ENCODE measurements around the gene KRTAP1-3. TPM values are rescaled to one million over a fixed set of nuclear protein-coding genes. Genes with fewer than 3 reads are reported as not detected.

KRTAP1-3 gene
- polyA plus RNA-seq, 1 donor (not counting 4 experiments of a cell fraction or from before 2014, with no cell fraction given) = not detected

DNA sequence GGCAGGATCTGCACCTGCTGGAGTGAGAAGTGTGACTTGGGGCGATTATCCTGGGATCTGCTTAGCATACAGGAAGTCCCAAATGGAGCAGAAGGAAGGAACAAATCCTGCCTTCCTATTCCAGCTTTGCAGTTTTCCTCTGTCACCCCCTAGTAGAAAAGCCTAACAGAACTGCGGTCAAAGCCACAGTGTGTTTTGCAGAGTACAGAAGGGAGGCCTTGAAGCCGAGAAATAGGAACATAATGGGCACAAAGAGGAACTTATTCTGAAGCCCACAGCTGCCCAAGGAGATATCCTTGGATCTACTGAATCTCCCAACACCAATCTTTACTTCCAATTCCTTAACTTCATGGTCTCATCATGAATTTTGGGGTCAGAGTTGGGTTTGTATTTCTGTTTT lies 16.1 kb downstream of the KRTAP1-3 start:
- no peak overlapping the region for H3K9ac ChIP-seq (ENCODE audit: control insufficient read depth, extremely low read depth, insufficient read depth, low read length)
- H3K4me1 ChIP-seq (ENCODE audit: control insufficient read depth, extremely low read depth, insufficient read depth, low read length) = no peaks in the 10 kb centered on the region
- H3K27ac ChIP-seq (ENCODE audit: control insufficient read depth, insufficient read depth, low read length) = no peak overlapping the region
- no peak overlapping the region for H3K4me3 ChIP-seq (ENCODE audit: control insufficient read depth in 2 of 3, extremely low read depth in 1 of 3, insufficient read depth in 2 of 3, low read depth in 1 of 3, low read length in 3 of 3)
- H3K27me3 ChIP-seq (ENCODE audit: control insufficient read depth, extremely low read depth, insufficient read depth, low read length) = no peaks in the 10 kb centered on the region
- no peak overlapping the region for H3K4me2 ChIP-seq (ENCODE audit: control insufficient read depth, extremely low read depth, insufficient read depth, low read depth, low read length)
- TF ChIP-seq, protein P1, sequence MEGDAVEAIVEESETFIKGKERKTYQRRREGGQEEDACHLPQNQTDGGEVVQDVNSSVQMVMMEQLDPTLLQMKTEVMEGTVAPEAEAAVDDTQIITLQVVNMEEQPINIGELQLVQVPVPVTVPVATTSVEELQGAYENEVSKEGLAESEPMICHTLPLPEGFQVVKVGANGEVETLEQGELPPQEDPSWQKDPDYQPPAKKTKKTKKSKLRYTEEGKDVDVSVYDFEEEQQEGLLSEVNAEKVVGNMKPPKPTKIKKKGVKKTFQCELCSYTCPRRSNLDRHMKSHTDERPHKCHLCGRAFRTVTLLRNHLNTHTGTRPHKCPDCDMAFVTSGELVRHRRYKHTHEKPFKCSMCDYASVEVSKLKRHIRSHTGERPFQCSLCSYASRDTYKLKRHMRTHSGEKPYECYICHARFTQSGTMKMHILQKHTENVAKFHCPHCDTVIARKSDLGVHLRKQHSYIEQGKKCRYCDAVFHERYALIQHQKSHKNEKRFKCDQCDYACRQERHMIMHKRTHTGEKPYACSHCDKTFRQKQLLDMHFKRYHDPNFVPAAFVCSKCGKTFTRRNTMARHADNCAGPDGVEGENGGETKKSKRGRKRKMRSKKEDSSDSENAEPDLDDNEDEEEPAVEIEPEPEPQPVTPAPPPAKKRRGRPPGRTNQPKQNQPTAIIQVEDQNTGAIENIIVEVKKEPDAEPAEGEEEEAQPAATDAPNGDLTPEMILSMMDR (optimal IDR thresholded peaks at IDR 0.05 in 1 of 3, IDR thresholded peaks at IDR 0.05 in 1 of 3, conservative IDR thresholded peaks at IDR 0.05 in 1 of 3; ENCODE audit: extremely low read depth in 1 of 3, insufficient read depth in 2 of 3, low read length in 3 of 3) = no peak
- no peak for TF ChIP-seq EZH2 (IDR thresholded peaks at IDR 0.05; ENCODE audit: low read length)
- no peaks in the 10 kb centered on the region for H3K9me1 ChIP-seq (ENCODE audit: control insufficient read depth, extremely low read depth, insufficient read depth, low read length)
- H3K9me3 ChIP-seq (ENCODE audit: control insufficient read depth, low read depth, low read length) = no peaks in the 10 kb centered on the region
- dilution Hi-C loops (cut with MboI; ENCODE audit: extremely low pct_ligation_motif_present, low sequenced_read_pairs) = no loop called here
- no peak for FAIRE-seq
- H4K20me1 ChIP-seq (ENCODE audit: control insufficient read depth, extremely low read depth, insufficient read depth, low read length) = no peaks in the 10 kb centered on the region
- no peak for DNase-seq (ENCODE audit: low read depth, low spot score)
- H3K79me2 ChIP-seq (ENCODE audit: control insufficient read depth, insufficient read depth, low read length) = no peaks in the 10 kb centered on the region
- H2AFZ ChIP-seq (ENCODE audit: control insufficient read depth, low read length) = no peak overlapping the region
- H3K36me3 ChIP-seq (ENCODE audit: control insufficient read depth in 2 of 2, extremely low read depth in 1 of 2, insufficient read depth in 2 of 2, low read length in 2 of 2) = no peaks in the 10 kb centered on the region

DNA sequence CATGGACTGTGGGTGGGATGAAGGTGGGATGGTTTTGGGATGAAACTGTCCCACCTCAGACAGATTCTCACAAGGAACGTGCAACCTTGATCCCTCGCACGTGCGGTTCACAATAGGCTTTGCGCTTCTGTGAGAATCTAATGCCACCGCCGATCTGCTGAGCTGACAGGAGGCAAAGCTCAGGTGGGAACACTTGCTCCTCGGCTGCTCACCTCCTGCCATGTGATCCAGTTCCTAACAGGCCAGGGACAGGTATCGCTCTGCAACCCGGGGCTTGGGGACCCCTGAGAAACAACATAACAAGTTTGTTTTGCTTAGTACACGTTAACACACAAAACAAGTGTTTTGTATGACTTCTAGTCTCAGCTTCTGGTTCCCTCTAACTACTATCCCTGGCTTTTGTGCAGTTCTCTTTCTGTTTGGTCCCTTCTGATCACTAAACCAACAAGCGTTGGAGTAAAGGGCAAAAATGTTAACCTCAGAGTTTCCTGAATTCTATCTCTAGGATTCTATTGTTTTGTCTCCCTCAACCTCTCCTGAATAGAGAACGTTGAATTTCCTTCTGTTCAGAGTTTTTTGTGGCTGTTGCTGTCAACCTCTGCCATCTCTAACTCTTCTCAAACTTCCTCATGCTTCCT lies 18.0 kb downstream of the KRTAP1-3 start:
- no peaks in the 10 kb centered on the region for H3K9me3 ChIP-seq (ENCODE audit: control insufficient read depth, low read depth, low read length)
- no peak overlapping the region for H2AFZ ChIP-seq (ENCODE audit: control insufficient read depth, low read length)
- H3K79me2 ChIP-seq (ENCODE audit: control insufficient read depth, insufficient read depth, low read length) = no peaks in the 10 kb centered on the region
- TF ChIP-seq, protein P1 (optimal IDR thresholded peaks at IDR 0.05 in 1 of 3, IDR thresholded peaks at IDR 0.05 in 1 of 3, conservative IDR thresholded peaks at IDR 0.05 in 1 of 3; ENCODE audit: extremely low read depth in 1 of 3, insufficient read depth in 2 of 3, low read length in 3 of 3) = no peak
- TF ChIP-seq EZH2 (IDR thresholded peaks at IDR 0.05; ENCODE audit: low read length) = no peak
- FAIRE-seq (no peak), DNase-seq (ENCODE audit: low read depth, low spot score) (no peak)
- dilution Hi-C loops (cut with MboI; ENCODE audit: extremely low pct_ligation_motif_present, low sequenced_read_pairs) = no loop called here
- H4K20me1 ChIP-seq (ENCODE audit: control insufficient read depth, extremely low read depth, insufficient read depth, low read length) = no peaks in the 10 kb centered on the region
- no peak overlapping the region for H3K9ac ChIP-seq (ENCODE audit: control insufficient read depth, extremely low read depth, insufficient read depth, low read length)
- H3K4me2 ChIP-seq (ENCODE audit: control insufficient read depth, extremely low read depth, insufficient read depth, low read depth, low read length) = no peak overlapping the region
- H3K36me3 ChIP-seq (ENCODE audit: control insufficient read depth in 2 of 2, extremely low read depth in 1 of 2, insufficient read depth in 2 of 2, low read length in 2 of 2) = no peaks in the 10 kb centered on the region
- H3K9me1 ChIP-seq (ENCODE audit: control insufficient read depth, extremely low read depth, insufficient read depth, low read length) = no peaks in the 10 kb centered on the region
- no peaks in the 10 kb centered on the region for H3K27me3 ChIP-seq (ENCODE audit: control insufficient read depth, extremely low read depth, insufficient read depth, low read length)
- H3K4me1 ChIP-seq (ENCODE audit: control insufficient read depth, extremely low read depth, insufficient read depth, low read length) = no peaks in the 10 kb centered on the region
- H3K4me3 ChIP-seq (ENCODE audit: control insufficient read depth in 2 of 3, extremely low read depth in 1 of 3, insufficient read depth in 2 of 3, low read depth in 1 of 3, low read length in 3 of 3) = no peak overlapping the region
- no peak overlapping the region for H3K27ac ChIP-seq (ENCODE audit: control insufficient read depth, insufficient read depth, low read length)

Data from keratinocyte (primary cell).